Suppressor macrophage treated with lipopolysaccharide for 1 hour (primary cell): ENCODE measurements around the gene TIPRL.
"Not testable (repeated sequence)": the region's sequence is repeated elsewhere in the genome, so short reads cannot be mapped to it uniquely, and the experiment has no call there.

Experiments
- DNase-seq, 3 donors: peaks; one replicate each; pipeline ENCODE4 v3.0.0-alpha.2; 2020 to 2022

TIPRL gene

GRCh38 chr1:168159979-168160378 lies 18.8 kb upstream of the TIPRL start:
- no peak for DNase-seq

GRCh38 chr1:168161459-168161858 lies 17.3 kb upstream of the TIPRL start:
- DNase-seq = no peak

- DNase-seq = peak in 2 of 3 donors; percentile 20 to 36
These were observed 15.1 kb upstream of the TIPRL start for GRCh38 chr1:168163670-168164069.

- no peak for DNase-seq
These were observed 14.0 kb upstream of the TIPRL start for GRCh38 chr1:168164771-168165170.

GRCh38 chr1:168167806-168168205 lies 11.0 kb upstream of the TIPRL start:
- DNase-seq = no peak

GRCh38 chr1:168170564-168171508 lies 7.9 kb upstream of the TIPRL start:
- no peak for DNase-seq

GRCh38 chr1:168172250-168172915 lies 6.4 kb upstream of the TIPRL start:
- no peak for DNase-seq

GRCh38 chr1:168178227-168178637 lies 530 bp upstream of the TIPRL start:
- no peak for DNase-seq

- DNase-seq = peak in 2 of 3 donors; percentile 15 to 21
These were observed 831 bp downstream of the TIPRL start for GRCh38 chr1:168179438-168180147.

- DNase-seq = peak in 2 of 3 donors; percentile 9 to 24
These were observed 1.4 kb downstream of the TIPRL start for GRCh38 chr1:168180148-168180524.

GRCh38 chr1:168181063-168181720 lies 2.4 kb downstream of the TIPRL start:
- not testable (repeated sequence) for DNase-seq

GRCh38 chr1:168187177-168187576 lies 8.4 kb downstream of the TIPRL start:
- DNase-seq = no peak

GRCh38 chr1:168190403-168190802 lies 11.6 kb downstream of the TIPRL start:
- no peak for DNase-seq

GRCh38 chr1:168195199-168196135 lies 16.7 kb downstream of the TIPRL start:
- no peak for DNase-seq

GRCh38 chr1:168199056-168199455 lies 20.3 kb downstream of the TIPRL start:
- DNase-seq = no peak

- DNase-seq = no peak
These were observed 24.3 kb downstream of the TIPRL start for GRCh38 chr1:168202941-168203654.

- DNase-seq = no peak
These were observed 27.3 kb downstream of the TIPRL start for GRCh38 chr1:168206111-168206510.

GRCh38 chr1:168207673-168208072 lies 28.9 kb downstream of the TIPRL start:
- DNase-seq = not testable (repeated sequence)

GRCh38 chr1:168210312-168210711 lies 31.6 kb downstream of the TIPRL start:
- no peak for DNase-seq

GRCh38 chr1:168213349-168213748 lies 34.6 kb downstream of the TIPRL start:
- DNase-seq = no peak

GRCh38 chr1:168216171-168216570 lies 37.4 kb downstream of the TIPRL start:
- DNase-seq = no peak
